H1 (cell line): ENCODE data around the gene SPATA33. TPM values are rescaled to one million over a fixed set of nuclear protein-coding genes. Genes with fewer than 3 reads are reported as not detected.

ENCODE experiments used
- MAX ChIP-seq: IDR thresholded peaks from 2 replicates; pipeline ENCODE4 v1.6.1; 2012; ENCODE audit warnings: inconsistent platforms
- RAD21 ChIP-seq, 2 experiments: IDR thresholded peaks in 1 of 2; conservative IDR thresholded peaks in 1 of 2; 2 replicates each; pipeline ENCODE4 v1.6.1; 2011; ENCODE audit warnings: low read depth in 2 of 2, low read length in 2 of 2, improper control_type of control experiment in 1 of 2, inconsistent platforms in 1 of 2, mild to moderate bottlenecking in 1 of 2, moderate library complexity in 1 of 2
- polyA plus RNA-seq, 7 experiments: library from polyadenylated mRNA; depleted of rRNA in 3 of 7; stranded (reverse) in 5 of 7; unstranded in 2 of 7; fragments of >200 nt in 5 of 7; fragments of 200-250 nt in 2 of 7; gene quantifications; 1 replicate in 5 of 7; 2 replicates in 1 of 7; 4 replicates in 1 of 7; pipeline versions ENCODE4 v1.2.1 to v1.2.3, GENCODE V29; 2011 to 2013; ENCODE audit warnings: missing spikeins in 2 of 7, mixed read lengths in 2 of 7
- total RNA-seq: library from RNA; stranded (reverse); fragmentation: NEBNext Ultra II Directional; extraction: Animal tissue kit (Norgen Biotek cat#: 25700); gene quantifications from 2 replicates; pipeline ENCODE4 v1.2.1, GENCODE V29; 2021

The SPATA33 gene
- total and polyA plus RNA-seq, 2 of the 8 experiments (the other 6 are each of a cell fraction or from before 2014, with no cell fraction given): 5.4 to 16.9 TPM

DNA sequence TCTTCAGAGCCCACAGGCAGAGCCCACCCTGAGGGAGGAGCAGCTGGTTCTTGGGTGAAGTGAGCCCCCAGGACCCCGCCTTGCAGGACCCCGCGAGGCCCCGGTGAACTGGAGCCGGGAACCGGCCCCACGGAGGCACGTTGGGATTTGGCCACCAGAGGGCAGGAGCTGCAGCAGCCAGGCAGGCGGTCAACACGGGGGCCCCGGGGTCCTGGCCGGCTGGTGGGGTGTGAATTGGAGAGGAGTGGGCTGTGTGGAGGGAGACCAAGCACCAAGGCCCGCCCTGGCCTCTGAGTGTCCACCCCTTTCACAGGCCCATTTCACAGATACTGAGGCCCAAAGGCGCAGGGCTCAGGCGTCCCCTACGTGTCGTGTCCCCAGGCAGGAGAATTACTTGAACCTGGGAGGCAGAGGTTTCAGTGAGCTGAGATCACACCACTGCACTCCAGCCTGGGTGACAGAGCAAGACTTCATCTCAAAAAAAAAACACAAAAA is 42.0 kb upstream of the SPATA33 start (continued):
- peak; percentile 55 to 75 for TF ChIP-seq RAD21 (IDR thresholded peaks at IDR 0.05 in 1 of 2, conservative IDR thresholded peaks at IDR 0.05 in 1 of 2; ENCODE audit: low read depth in 2 of 2, low read length in 2 of 2)
- TF ChIP-seq MAX: 0 out of 2 replicates have a peak, but pooled peaks have one; percentile 24
